Smooth muscle cell (in vitro differentiated cells): Measurements from ENCODE around the gene PCYT1B. TPM values are rescaled to one million over a fixed set of nuclear protein-coding genes. Genes with fewer than 3 reads are reported as not detected.
A peak's percentile ranks its signal among the peaks of the same experiment; 100 is the strongest.

Experiments used
- DNase-seq: peaks from one replicate; lab custom pipeline; 2025; ENCODE audit not compliant: unreplicated experiment; lab: John Stamatoyannopoulos, UW
- H2AFZ ChIP-seq: fragments of 200-600 bp; sonication (generic); 2 replicates; pipeline ENCODE4 v1.6.0; 2016; ENCODE audit warnings: antibody characterized with exemption, low read depth, mild to moderate bottlenecking
- H3F3A ChIP-seq: fragments of 200-600 bp; sonication (generic); 2 replicates; pipeline ENCODE4 v1.6.0; 2017; ENCODE audit warnings: antibody characterized with exemption, low read depth
- H3K27ac ChIP-seq: fragments of 200-600 bp; sonication (generic); 2 replicates; pipeline ENCODE4 v1.5.1; 2016; ENCODE audit warnings: low read depth, mild to moderate bottlenecking
- H3K27me3 ChIP-seq: fragments of 200-600 bp; sonication (generic); 2 replicates; pipeline ENCODE4 v1.6.1; 2016; ENCODE audit warnings: low read depth, mild to moderate bottlenecking
- H3K36me3 ChIP-seq: fragments of 200-600 bp; sonication (generic); 2 replicates; pipeline ENCODE4 v1.5.1; 2016; ENCODE audit warnings: low read depth
- H3K4me1 ChIP-seq: fragments of 200-600 bp; sonication (generic); 2 replicates; pipeline ENCODE4 v1.5.1; 2016; ENCODE audit warnings: low read depth
- H3K4me2 ChIP-seq: fragments of 200-600 bp; sonication (generic); 2 replicates; pipeline ENCODE4 v1.6.0; 2016; ENCODE audit warnings: mild to moderate bottlenecking
- H3K4me3 ChIP-seq: fragments of 200-600 bp; sonication (generic); 2 replicates; pipeline ENCODE4 v1.5.1; 2016; ENCODE audit warnings: mild to moderate bottlenecking
- H3K79me2 ChIP-seq: fragments of 200-600 bp; sonication (generic); 2 replicates; pipeline ENCODE4 v1.6.0; 2016; ENCODE audit warnings: low read depth, mild to moderate bottlenecking
- H3K9ac ChIP-seq: fragments of 200-600 bp; sonication (generic); 2 replicates; pipeline ENCODE4 v1.6.0; 2016; ENCODE audit warnings: low read depth
- H3K9me3 ChIP-seq: fragments of 200-600 bp; sonication (generic); replicated peaks from 2 replicates; pipeline ENCODE4 v1.5.1; 2016; ENCODE audit warnings: low read depth
- H4K20me1 ChIP-seq: fragments of 200-600 bp; sonication (generic); 2 replicates; pipeline ENCODE4 v1.6.0; 2016; ENCODE audit warnings: low read depth
- CTCF ChIP-seq: fragments of 200-600 bp; sonication (generic); IDR thresholded peaks from 2 replicates; pipeline ENCODE4 v1.5.1; 2017; ENCODE audit warnings: borderline replicate concordance, mild to moderate bottlenecking, antibody characterized with exemption; ENCODE audit not compliant: insufficient read depth, poor library complexity, severe bottlenecking
- WGBS: methylation state at CpG from one replicate; pipeline ENCODE4 v1.1.7; 2016; ENCODE audit warnings: low lambda C conversion rate; 5-methylcytosine and 5-hydroxymethylcytosine counted together
- polyA plus RNA-seq: library from polyadenylated mRNA; unstranded; fragments of >200 nt; fragmentation: Nextera tagmentation; extraction: Ambion mirVana; gene quantifications from 2 replicates; pipeline ENCODE4 v1.2.1, GENCODE V29; 2016
- total RNA-seq: library from RNA; depleted of rRNA; stranded (reverse); fragments of >200 nt; gene quantifications from 2 replicates; pipeline ENCODE4 v1.2.3, GENCODE V29; 2014

The PCYT1B gene
- total and polyA plus RNA-seq, 2 experiments from 2014 or later: 5.1 to 9.4 TPM

GRCh38 chrX:24693453-24694202 is 46.5 kb upstream of the PCYT1B start, which contains the start of gene POLA1:
Gene POLA1, plus strand, starts transcription at chrX:24693918. Its CDS starts 44 bp downstream, at chrX:24693962.
- peak; percentile 24 for TF ChIP-seq CTCF
- Histone ChIP-seq H3F3A (no peaks in the 10 kb centered on the region), H4K20me1 (peaks cover 4% of the 10 kb centered on the region), H3K9ac (peak within 1 kb of the TSS; percentile 89), H3K9me3 (no peaks in the 10 kb centered on the region), H3K4me3 (peak within 1 kb of the TSS; percentile 90), H3K79me2 (peaks cover 46% of the 10 kb centered on the region), H2AFZ (peak within 1 kb of the TSS; percentile 91), H3K27ac (peak within 1 kb of the TSS; percentile 79), H3K4me2 (peak within 1 kb of the TSS; percentile 99), H3K36me3 (no peaks in the 10 kb centered on the region), H3K4me1 (peaks cover 22% of the 10 kb centered on the region), H3K27me3 (no peaks in the 10 kb centered on the region)
- WGBS: 2% methylated on average over 70 of the region's 70 CpGs
- peak; percentile 93 for DNase-seq

GRCh38 chrX:24692305-24692704 is 45.2 kb upstream of the PCYT1B start:
- Histone ChIP-seq H3K4me2 (peak overlapping the region; percentile 81), H3K27me3 (no peaks in the 10 kb centered on the region), H3K9ac (no peak overlapping the region), H3K79me2 (peaks cover 35% of the 10 kb centered on the region), H3K36me3 (no peaks in the 10 kb centered on the region), H3K4me3 (no peak overlapping the region), H3K27ac (no peak overlapping the region), H3K4me1 (peaks cover 22% of the 10 kb centered on the region), H2AFZ (peak overlapping the region; percentile 85), H3K9me3 (no peaks in the 10 kb centered on the region), H3F3A (no peaks in the 10 kb centered on the region), H4K20me1 (no peaks in the 10 kb centered on the region)
- no peak for DNase-seq
- no peak for TF ChIP-seq CTCF
- 42% methylated on average over 4 of the region's 4 CpGs for WGBS

- no peak overlapping the region for H3K27ac ChIP-seq
- H3K4me1 ChIP-seq: no peaks in the 10 kb centered on the region
- H3K79me2 ChIP-seq: no peaks in the 10 kb centered on the region
- no peak for DNase-seq
- WGBS: 82% methylated on average over 2 of the region's 2 CpGs
- H3K36me3 ChIP-seq: no peaks in the 10 kb centered on the region
- no peak overlapping the region for H3K4me2 ChIP-seq
- no peaks in the 10 kb centered on the region for H3F3A ChIP-seq
- no peak overlapping the region for H3K9ac ChIP-seq
- TF ChIP-seq CTCF: no peak
- no peaks in the 10 kb centered on the region for H4K20me1 ChIP-seq
- H3K4me3 ChIP-seq: no peak overlapping the region
- no peaks in the 10 kb centered on the region for H3K9me3 ChIP-seq
- H3K27me3 ChIP-seq: no peaks in the 10 kb centered on the region
- H2AFZ ChIP-seq: peak overlapping the region; percentile 58
Observed at GRCh38 chrX:24684048-24684447, 36.9 kb upstream of the PCYT1B start.
